Measurements from ENCODE around the gene SCAND1. TPM values are rescaled to one million over a fixed set of nuclear protein-coding genes. Genes with fewer than 3 reads are reported as not detected.

SCAND1 gene
- total RNA-seq, 1 donor from 2014 or later = 19.4 TPM

- no peak for DNase-seq
These were observed 49.2 kb downstream of the SCAND1 start for GRCh38 chr20:35904982-35905663.

GRCh38 chr20:35903843-35904242 is 50.5 kb downstream of the SCAND1 start:
- no peak for DNase-seq

Small RNA genes lying within 50 kb of the gene (small RNA-seq; reads per million reads assigned to genes)
- gene RNU6-937P (ENCODE audit: low replicate concordance) = not detected

Other genes starting within 250 kb of the SCAND1 start
- 429 TPM for gene RBM39, start 212.2 kb downstream of the SCAND1 start, total RNA-seq
- 25.4 TPM for gene PHF20, start 182.5 kb downstream of the SCAND1 start, total RNA-seq
- 2.7 TPM for gene CNBD2, start 14.1 kb upstream of the SCAND1 start, total RNA-seq
- gene EPB41L1, start 200.2 kb upstream of the SCAND1 start, total RNA-seq = 18.1 TPM